ENCODE results near the gene LGMN. TPM values are rescaled to one million over a fixed set of nuclear protein-coding genes. Genes with fewer than 3 reads are reported as not detected.
A peak's percentile ranks its signal among the peaks of the same experiment; 100 is the strongest.

LGMN gene
- 52.2 to 54.2 TPM (median 52.5 TPM) in 3 replicates for total RNA-seq

GRCh38 chr14:92748259-92749016 lies at the start of gene LGMN:
TSS of gene LGMN (minus strand) at chr14:92748627. CDS start at chr14:92732786, 15,841 bp downstream.
- peak within 1 kb of the TSS; percentile 92 for H3K27ac Mint-ChIP-seq

DNA sequence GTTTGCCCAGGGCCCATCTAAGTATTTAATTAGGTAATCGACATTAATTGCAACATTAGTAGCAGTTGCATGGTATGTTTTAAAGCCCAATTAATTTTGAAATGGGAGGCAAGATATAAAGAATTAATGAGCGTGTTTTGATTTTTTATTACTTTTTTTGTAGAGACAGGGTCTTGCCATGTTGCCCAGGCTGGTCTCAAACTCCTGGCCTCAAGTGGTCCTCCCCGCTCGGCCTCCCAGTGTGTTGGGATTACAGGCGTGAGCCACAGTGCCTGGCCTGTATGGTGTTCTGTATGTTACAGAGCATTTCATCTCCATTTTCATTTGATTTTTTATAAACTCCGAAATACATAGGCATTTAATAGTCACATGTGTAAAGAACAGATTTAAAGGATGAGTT lies 46.5 kb upstream of the LGMN start:
- DNase-seq (ENCODE audit: low spot score in 2 of 2, unreplicated experiment in 2 of 2) = no peak
- Mint-ChIP-seq H3K27me3 (ENCODE audit: low read depth) (no peaks in the 10 kb centered on the region), H3K4me1 (peaks cover 30% of the 10 kb centered on the region), H3K27ac (peak overlapping the region; percentile 99), H3K9me3 (peaks cover 9% of the 10 kb centered on the region), H3K36me3 (peaks cover 9% of the 10 kb centered on the region), H3K4me3 (peak overlapping the region; percentile 99)
- TF ChIP-seq, protein P1, sequence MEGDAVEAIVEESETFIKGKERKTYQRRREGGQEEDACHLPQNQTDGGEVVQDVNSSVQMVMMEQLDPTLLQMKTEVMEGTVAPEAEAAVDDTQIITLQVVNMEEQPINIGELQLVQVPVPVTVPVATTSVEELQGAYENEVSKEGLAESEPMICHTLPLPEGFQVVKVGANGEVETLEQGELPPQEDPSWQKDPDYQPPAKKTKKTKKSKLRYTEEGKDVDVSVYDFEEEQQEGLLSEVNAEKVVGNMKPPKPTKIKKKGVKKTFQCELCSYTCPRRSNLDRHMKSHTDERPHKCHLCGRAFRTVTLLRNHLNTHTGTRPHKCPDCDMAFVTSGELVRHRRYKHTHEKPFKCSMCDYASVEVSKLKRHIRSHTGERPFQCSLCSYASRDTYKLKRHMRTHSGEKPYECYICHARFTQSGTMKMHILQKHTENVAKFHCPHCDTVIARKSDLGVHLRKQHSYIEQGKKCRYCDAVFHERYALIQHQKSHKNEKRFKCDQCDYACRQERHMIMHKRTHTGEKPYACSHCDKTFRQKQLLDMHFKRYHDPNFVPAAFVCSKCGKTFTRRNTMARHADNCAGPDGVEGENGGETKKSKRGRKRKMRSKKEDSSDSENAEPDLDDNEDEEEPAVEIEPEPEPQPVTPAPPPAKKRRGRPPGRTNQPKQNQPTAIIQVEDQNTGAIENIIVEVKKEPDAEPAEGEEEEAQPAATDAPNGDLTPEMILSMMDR (IDR thresholded peaks at IDR 0.05; ENCODE audit: unreplicated experiment) = no peak

More at GRCh38 chr14:92748259-92749016, at the start of gene LGMN:
- Mint-ChIP-seq H3K4me3 (peak within 1 kb of the TSS; percentile 81), H3K4me1 (peaks cover 19% of the 10 kb centered on the region), H3K36me3 (peaks cover 5% of the 10 kb centered on the region), H3K9me3 (no peaks in the 10 kb centered on the region), H3K27me3 (ENCODE audit: low read depth) (no peaks in the 10 kb centered on the region)
- peak; percentile 88 to 93 for DNase-seq (ENCODE audit: low spot score in 2 of 2, unreplicated experiment in 2 of 2)
- TF ChIP-seq, protein P1 (IDR thresholded peaks at IDR 0.05; ENCODE audit: unreplicated experiment) = no peak

- Mint-ChIP-seq H3K9me3 (peaks cover 12% of the 10 kb centered on the region), H3K36me3 (peaks cover 10% of the 10 kb centered on the region), H3K4me3 (peak overlapping the region; percentile 99), H3K27me3 (ENCODE audit: low read depth) (no peaks in the 10 kb centered on the region), H3K4me1 (peaks cover 27% of the 10 kb centered on the region), H3K27ac (peak overlapping the region; percentile 99)
- peak in 1 of 2 experiments; percentile 40 for DNase-seq (ENCODE audit: low spot score in 2 of 2, unreplicated experiment in 2 of 2)
- TF ChIP-seq, protein P1 (IDR thresholded peaks at IDR 0.05; ENCODE audit: unreplicated experiment) = no peak
These were observed 46.1 kb upstream of the LGMN start for GRCh38 chr14:92794547-92794941.

GRCh38 chr14:92793709-92794546 lies 45.5 kb upstream of the LGMN start, which contains the start of gene GOLGA5:
TSS of gene GOLGA5 (plus strand) at chr14:92794305. CDS start at chr14:92797438, 3,133 bp downstream.
- Mint-ChIP-seq H3K4me1 (peaks cover 27% of the 10 kb centered on the region), H3K36me3 (peaks cover 12% of the 10 kb centered on the region), H3K4me3 (peak within 1 kb of the TSS; percentile 99), H3K27ac (peak within 1 kb of the TSS; percentile 99), H3K9me3 (peaks cover 18% of the 10 kb centered on the region), H3K27me3 (ENCODE audit: low read depth) (no peaks in the 10 kb centered on the region)
- TF ChIP-seq, protein P1 (IDR thresholded peaks at IDR 0.05; ENCODE audit: unreplicated experiment) = no peak
- DNase-seq (ENCODE audit: low spot score in 2 of 2, unreplicated experiment in 2 of 2) = peak; percentile 98 to 99

DNA sequence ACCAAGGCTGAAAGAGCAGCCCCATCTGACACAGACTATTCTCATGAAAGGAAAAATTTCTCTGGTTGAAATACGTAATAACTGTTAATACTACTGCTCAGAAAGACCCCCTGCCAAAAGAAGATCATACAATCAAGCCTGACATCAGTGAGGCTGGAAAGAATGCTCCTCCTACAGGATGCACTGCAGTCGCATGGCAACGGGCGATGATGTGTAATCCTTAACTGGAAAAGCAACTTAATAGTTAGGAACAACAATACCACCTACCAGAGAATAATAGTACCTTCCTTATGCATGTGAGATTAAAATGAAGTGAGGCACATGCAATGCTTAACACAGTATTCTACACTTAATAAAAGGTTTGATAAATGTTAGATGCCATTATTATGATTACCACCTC lies 44.5 kb upstream of the LGMN start:
- Mint-ChIP-seq H3K4me3 (no peak overlapping the region), H3K36me3 (peaks cover 8% of the 10 kb centered on the region), H3K4me1 (peaks cover 27% of the 10 kb centered on the region), H3K9me3 (peaks cover 21% of the 10 kb centered on the region), H3K27me3 (ENCODE audit: low read depth) (no peaks in the 10 kb centered on the region), H3K27ac (no peak overlapping the region)
- TF ChIP-seq, protein P1 (IDR thresholded peaks at IDR 0.05; ENCODE audit: unreplicated experiment) = no peak
- no peak for DNase-seq (ENCODE audit: low spot score in 2 of 2, unreplicated experiment in 2 of 2)

Data from mesothelial cell of epicardium (in vitro differentiated cells).